Stimulated activated CD8-positive, alpha-beta memory T cell treated with anti-CD3 and anti-CD28 coated beads, Interleukin-2, amount 100 ng/mL, for 48 hours (primary cell): ENCODE data around the gene CTNNA2.

Experiments
- DNase-seq, 2 donors: peaks; one replicate each; pipeline ENCODE4 v3.0.0-alpha.2; 2020; ENCODE audit warnings: low read depth in 2 of 2

Gene CTNNA2

DNA sequence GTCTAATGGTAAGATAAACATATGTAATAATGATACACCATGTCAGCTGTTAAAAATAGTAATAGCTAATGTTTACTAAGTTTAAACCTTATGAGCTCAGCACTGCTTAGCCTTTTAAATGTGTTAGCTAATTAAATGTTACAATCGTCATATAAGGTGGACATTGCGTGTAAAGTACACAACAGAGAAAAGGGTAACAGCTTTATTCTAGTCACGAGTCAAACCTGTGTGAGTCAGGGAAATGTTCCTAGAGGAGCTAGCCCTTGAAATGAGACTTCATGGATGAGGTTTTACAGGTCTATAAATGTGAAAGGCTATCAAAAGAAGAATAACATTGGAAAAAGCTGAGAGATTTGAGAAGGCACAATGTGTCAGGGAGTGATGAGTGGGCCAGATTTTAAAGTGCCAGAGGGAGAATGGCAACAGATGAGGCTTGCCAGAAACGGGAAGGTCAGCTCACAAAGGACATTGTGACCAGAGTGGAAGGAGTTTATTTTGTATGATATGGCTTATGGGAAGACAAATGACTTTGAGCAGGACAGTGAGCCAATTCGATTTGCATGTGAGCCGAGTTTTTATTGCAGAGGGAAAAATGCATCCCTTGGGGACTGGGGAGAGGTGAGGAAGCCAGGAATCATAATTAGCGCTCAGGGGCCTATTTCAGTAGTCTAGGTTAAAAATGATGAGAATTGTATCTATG lies 276.3 kb downstream of the CTNNA2 start:
- no peak for DNase-seq

DNA sequence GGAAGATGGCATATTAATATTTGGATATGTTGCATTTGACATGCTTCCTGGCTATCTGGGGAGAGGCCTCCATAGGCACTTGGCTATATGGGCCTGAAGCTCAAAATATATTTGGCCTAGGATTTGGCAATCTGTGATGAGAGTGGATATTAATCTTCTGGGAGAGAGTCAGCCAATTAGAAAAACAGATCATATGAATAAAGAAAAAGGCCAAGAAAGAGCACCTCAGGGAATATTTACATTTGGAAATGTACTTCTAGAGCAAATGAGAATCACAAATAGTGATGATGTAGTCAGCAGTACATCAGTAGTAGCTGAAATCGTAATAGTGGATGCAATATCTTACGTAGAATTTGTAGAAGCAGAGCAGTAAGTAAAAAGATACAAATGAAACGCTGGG lies 277.0 kb downstream of the CTNNA2 start:
- DNase-seq = no peak

DNA sequence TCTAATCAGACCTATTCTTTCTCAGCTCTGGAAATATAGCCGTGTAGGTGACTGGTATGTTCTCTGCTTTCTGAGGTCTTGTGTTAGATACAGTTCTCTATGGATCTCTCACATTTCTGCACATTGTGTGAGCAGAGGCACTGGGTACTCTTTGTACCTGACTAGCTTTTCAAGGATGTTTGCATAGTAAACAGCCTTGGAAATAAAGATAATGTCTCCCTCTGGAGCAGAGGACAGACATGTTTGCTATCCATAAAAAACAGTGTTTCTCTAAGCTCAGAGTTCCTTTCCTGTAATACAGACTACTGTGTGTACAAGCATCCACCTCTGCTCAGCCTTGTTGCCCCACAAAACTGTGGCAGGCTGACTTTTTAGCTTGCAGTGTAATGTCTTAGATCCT lies 279.2 kb downstream of the CTNNA2 start:
- DNase-seq = no peak

DNA sequence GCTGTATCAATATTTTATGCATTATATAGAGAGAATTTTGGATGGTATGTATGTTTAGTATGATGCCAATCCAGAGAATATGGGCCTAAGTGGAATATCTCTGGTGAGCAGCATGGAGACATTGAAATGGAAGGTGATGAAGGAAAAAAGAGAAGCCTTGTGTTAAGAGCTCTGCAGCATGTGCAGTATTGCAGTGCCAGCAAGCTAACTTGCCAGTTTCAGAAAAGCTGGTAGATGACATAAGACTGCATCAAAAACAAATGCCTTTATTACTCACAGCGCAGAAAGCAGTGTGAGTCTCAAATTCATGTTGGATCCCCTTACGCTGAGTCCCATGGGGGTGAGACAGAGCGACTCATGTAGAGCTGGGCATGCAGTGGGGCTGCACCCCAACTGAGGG lies 280.2 kb downstream of the CTNNA2 start:
- DNase-seq = no peak

DNA sequence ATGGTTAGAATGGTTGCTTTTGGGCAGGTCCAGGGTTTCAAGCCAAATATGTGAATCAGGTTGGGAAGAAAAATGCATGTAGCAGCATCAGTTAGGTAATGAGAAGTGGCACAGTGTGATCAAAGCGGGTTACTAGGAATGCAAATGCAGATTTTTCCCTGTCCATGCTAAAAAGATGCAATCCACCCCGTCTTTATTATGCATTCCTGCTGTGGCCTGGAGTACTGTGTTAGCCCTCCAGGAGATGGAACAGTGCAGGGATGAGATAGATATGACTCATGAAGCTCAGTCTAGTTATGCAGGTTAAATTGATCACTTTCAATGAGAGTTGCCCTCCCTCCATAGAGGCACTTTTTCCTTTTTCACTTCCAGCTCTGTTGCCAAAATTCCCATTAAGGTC lies 283.8 kb downstream of the CTNNA2 start:
- no peak for DNase-seq

DNA sequence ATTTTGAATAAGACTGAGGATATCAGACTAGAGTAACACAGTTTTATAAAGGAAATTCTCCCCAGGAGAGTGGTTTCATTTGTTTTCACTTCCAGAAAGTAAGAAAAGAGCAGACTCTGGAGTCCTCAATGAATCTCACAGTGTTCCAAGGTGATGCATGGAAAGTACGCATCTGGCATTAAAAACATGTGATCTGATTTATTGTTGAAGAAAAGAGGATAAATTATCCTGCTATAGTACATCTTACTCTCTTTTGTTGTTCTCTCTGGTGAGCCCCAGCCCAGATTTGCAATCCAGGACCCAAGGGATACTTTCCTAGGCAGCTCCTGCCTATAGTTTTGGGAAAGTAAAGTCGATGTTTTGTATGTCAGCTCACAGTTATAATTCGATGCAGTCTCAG lies 285.9 kb downstream of the CTNNA2 start:
- DNase-seq = no peak

DNA sequence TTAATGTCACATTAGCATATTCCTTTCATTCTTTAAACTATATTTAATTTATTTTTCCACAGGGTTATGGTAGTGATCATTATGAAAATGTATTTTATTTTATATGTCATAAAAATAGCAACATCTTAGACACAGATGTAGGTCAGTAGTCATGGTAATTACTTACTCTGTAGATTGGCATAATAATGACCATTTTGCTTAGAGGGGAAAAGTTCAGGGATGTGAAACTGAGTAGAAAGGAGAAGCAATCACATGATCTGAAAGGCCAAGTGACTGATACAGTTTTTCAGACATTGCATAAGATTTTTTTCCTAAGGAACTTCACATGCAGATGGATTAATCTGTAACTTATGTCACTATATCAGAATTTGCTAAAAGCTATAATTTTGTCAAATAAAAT lies 286.9 kb downstream of the CTNNA2 start:
- no peak for DNase-seq

DNA sequence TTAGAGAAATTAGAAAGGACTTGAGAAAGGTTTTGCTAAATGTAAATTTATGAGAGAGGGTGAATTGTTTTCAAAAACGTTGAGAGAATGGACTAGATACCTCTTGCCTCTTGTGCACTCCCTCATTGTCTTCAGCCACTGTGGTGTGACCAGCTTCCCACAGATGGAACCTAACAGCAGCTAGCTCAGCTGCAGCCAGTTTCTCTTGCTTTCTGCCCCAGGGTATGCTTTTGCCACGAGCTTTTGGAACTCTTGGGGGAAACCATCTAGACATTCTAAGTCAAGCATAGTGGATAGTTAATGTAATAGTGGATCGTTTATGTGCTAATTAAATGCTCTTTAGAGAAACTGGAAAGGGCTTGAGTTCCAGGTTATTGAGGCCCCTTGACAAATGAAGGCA lies 288.2 kb downstream of the CTNNA2 start:
- DNase-seq = no peak

DNA sequence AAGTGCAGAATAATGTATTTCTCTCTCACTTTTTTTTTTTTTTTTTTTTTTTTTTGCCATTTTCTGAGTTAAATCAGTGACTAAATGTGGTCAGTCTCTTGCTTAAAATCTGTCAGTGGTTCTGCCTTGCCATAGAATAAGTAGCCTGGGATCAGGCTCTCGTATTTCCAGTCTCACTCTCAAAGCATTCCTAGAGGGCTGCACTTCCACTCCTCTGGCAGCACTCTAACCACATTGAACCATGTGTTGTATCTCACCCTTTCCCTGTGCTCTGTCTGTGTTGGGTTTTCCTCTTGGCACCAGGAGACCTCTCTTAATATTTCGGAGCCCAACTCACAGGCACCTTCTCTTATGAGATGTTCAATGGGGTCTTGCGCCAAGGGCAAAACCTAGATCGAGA lies 304.4 kb downstream of the CTNNA2 start:
- DNase-seq = no peak

DNA sequence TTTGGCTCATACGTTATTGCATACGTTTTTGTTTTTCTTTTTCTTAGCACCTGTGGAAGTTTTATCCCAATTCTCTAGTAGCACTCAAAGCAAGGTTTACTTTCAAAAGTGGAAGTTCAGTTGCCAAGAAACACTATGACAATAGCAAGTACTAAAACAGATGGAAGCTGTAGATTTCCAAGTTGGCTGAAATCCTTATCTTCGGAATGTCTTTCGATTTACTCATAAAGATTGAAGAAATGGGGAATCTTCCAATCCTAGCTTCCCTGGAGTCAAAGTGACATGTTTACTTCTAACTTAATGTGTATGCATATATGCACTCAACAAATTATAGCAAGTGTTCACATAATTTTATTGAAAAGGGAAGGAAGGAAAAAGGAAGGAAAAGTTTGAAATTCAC lies 307.4 kb downstream of the CTNNA2 start:
- DNase-seq = no peak

DNA sequence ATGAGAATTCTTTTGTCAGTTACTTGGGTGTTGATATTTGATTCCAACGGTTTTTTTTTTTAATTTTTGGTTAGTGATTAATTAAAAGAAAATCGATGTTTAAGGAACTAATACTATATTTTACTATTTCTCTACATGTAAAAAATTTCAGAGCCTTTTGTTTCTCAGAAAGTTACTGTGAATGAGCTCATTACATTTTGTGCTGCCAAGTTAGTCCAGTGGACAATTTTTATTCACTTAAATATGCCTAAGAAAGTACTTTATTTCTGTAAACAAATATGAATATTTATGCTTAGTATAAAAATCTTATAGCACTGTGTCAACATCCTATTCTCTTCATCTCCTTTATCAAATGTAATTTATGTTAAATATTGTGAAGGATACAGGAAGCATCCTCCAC lies 309.3 kb downstream of the CTNNA2 start:
- DNase-seq = no peak

DNA sequence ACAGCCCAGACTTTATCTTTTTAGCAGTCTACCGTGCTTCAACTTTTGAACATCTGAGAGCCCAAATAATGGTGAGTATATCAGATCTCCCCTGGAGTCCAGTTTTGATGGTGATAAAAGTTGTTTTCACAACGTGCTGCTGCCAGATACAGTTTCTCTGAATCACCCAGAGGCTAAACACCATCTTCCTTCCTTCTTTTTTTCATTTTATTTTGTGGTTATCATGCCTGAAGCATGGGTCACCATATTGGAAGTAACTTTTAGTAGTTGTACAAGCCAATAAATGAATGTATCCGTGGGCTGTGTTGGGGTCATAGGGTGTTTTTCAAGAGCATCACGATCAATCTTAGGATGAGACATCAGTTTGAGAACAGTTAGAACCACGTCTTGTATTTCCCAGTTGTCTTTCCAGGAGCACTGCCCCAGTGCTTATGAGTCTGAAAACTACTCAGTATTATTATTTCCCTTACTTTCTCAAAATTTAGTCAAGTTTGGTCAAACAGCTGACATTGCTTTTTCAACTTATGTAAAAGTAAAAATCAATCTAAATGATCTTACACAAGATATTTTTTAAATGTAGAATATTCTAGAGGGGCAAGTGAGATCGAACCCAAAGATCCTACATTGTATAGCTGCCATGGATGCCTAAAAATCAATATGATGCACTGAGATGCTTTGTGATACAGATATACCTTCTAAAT lies 311.4 kb downstream of the CTNNA2 start:
- no peak for DNase-seq

DNA sequence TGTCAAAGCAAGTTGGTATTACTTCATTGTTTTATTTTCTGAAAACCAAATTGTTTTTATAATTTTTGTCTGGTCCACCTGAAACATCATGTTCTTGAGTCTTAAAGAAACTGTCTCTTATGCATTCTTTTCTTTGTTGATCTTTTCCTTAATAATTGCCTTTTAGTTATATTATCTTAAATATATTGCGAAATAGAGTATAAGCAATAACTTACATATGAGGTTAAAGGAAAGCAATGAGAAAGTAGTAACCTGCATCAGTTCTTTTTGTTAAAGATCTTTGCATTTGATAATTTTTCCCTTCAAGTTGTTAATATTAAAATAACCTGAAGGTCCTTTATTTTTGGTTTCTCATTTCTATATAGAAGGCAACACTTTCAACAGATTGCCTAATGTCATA lies 315.0 kb downstream of the CTNNA2 start:
- DNase-seq = no peak

DNA sequence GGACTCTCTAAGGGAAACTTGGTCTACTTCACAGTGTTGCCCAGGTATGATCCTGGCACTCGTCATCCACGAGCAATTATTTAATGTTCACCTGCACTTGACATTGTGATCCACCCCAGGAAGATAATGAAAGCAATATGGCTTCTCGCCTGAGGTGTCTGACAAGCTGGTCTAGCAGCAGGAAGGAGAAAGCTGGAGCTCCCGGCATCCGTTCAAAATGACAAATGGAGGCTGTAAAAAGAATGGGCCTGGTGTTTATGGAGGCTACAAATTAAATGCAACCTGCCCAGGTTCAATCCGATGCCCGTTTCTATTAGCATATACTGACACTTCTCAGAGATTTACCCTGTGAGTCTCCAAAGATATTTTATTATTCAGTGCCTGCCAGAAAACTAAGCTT lies 317.6 kb downstream of the CTNNA2 start:
- no peak for DNase-seq

DNA sequence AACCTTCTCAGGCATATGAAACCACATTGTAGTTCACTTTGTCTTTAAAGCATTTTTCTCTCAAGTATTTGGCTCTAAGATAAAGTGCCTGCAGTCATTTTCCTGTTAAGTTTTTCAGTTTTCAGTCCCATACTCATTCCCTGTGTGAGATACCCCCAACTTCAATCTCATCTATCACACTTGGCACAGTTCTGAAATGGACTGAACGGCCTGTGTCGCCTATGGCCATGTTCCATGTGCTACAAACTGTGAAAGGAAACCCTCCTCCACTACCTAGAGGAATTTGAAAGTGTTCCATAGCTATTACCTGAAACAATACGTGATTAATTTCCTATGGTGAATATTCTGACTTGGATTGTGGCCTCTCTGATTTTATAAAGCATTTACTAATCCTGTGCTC lies 319.1 kb downstream of the CTNNA2 start:
- no peak for DNase-seq

DNA sequence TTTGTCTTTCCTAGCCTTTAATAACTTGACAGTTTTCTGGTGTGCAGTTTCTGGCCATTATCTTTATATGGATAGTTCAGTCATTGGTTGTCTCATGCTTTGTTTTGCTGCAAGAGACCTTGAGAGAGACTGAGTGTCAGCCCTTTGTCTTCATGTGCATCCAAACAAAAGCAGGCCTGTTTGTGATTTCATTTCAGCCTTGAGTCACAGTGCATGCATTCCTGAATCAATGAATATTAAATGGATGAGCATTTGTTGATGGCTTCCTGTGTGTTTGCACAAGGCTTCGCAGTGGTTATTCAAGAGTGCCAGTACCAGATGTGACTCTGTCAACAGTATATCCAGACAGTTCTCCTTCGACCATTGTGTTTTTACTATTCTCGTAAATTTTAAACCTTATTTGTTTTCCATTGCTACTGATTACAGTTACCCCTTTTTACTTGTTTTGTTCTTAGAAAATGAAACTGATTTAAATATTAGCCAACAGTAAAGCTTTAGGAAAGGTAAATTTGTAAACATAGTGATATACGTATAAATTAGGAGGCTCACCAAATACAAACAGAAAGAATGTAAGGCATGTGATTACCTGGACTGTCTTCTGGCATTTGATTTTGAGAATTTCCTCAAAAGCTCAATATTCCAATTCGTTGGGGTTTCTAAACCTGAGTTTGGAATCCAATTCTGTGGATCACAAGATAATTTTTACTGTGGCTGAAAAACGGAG lies 319.8 kb downstream of the CTNNA2 start:
- no peak for DNase-seq

DNA sequence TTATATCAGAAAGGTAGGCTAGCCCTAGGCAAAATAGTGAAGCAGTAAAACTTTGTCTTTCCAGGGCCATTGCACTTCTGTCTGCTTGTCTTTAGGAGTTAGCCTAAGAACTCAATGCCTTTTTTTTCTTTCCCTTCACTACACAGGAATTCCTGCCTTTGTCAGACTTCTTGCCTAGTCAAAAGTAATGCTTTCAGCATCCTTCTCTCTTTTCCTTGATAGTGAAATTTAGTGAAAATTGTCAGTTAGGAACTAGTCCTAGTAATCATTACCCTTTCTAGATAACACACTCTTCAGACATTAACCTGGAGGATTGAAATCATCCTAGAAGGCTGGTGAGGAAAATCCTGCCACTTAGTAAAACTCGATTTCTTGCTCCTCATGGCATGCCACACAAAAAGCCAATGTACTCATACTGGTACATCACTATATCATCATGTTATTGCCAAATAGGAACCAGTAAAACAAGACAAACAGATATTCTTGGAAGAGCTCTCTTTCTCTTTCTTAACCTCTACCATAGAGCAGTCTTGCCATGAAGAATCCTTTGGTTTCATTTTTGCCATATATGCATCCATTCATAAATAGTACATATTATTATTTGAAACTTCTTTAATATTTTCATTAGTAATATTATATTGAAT lies 320.5 kb downstream of the CTNNA2 start:
- DNase-seq = no peak

DNA sequence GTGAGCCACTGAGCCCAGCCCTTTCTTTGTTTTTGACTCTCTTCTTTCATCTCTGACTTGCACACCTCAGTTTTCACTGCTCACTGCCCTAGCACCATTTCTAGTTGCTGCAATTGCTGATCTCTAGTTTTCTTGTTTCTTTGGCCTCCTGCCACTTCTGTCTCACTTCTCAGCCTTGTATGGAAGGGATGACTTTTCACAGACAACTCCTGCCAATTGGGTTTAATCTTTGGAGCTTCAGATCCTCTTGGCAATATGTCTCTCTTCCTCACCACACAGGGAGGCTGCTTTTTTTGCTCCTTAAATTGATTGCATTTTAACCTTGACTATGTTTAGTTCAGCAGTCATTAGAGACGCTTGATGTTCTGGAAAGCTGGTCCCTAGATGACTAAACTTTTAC lies 323.1 kb downstream of the CTNNA2 start:
- DNase-seq = no peak

DNA sequence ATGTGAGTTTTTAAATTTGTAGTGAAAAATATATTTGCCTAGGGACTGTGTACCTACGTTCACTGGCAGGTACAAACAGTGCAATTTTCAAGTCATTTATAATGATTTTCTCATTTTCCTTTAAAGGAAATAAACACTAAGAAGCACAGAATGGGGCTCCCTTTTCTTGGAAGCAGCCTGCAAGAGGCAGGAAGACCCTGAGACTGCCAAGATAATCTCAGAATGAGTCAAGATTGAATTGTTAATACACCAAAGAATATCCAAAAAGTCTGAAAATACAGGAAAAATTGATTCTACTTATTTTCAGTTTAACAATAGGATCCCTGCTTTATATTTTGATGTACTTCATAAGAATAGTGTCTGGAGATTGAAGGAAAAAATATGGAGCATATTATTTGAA lies 331.2 kb downstream of the CTNNA2 start:
- DNase-seq = no peak

DNA sequence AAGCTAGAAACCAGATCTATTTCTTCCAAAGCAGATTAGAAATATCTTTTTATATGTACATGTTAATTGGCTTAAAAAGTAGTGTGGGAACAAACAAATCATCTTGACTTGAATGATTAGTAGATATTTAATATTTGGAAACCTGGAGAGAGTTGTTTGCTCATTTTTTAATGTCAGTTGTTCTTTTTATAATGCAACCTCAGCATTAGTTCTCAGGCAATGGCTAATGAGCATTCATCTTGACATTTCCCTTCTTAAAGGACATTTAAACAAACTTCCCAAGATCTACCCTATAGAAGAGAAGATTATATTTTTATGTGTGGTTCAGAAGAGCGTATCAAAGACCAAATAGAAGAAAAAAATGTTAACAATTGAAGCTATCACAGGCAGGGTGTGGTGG lies 334.0 kb downstream of the CTNNA2 start:
- no peak for DNase-seq

DNA sequence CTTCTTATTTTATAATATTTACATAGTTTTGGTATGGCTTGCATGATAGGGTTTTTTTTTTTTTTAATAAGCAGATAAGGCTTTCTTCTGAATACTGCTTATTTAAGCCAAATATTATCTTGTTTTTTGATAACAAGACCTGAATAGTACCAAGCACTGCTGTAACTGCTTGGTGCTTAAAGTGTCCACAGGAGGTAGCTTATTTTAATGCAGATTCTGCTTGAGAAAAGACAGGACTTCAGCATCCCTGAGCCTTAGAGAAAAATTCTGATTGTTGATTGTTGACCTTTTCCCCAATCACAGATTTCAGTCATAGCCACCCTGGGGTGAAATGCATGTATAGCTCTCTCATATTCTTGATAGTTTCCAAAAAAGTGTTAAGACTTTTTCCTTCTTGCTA lies 336.4 kb downstream of the CTNNA2 start:
- DNase-seq = no peak

DNA sequence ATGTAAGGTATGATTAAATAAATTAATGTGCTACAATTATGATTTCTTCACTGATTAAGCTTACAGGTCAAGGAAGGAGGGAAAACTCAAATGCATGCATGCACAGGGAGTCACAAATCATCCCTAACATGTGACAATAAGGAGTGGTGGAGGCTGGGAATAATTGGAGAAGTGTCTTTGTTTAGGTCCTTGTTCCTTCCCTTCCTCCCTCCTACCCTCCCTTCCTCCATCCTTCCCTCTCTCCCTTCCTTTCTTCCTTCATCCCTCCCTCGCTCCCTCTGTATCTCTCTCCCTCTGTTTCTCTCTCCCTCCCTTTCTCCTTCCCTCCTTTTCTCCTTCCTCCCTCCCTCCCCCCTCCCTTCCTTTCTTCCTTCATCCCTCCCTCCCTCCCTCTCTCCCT lies 337.1 kb downstream of the CTNNA2 start:
- no peak for DNase-seq

DNA sequence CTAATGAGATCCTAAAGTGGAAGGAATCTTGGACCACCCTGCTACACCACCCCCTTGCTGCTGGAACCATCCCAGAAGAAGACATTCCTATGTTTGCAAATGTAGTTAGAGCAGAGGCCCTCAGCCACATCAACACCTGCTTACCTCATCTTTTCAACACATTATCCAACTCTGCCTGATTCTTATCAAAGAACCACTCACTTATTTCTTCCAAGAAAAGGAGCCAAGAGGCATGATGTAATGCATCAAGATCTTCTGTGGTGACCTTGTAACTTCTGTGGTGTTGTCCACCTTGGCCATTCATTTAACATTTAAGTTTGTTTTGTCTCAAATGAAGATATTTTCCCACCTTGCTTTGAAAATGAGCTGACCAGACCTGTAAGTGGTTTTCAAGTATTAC lies 338.1 kb downstream of the CTNNA2 start:
- no peak for DNase-seq
